Endothelial cell of umbilical vein (primary cell): ENCODE data around the gene NPHS1. TPM values are rescaled to one million over a fixed set of nuclear protein-coding genes. Genes with fewer than 3 reads are reported as not detected.

Experiments
- BruUV-seq: library from RNA; stranded (reverse); fragments of 400-500 nt; replicated peaks from 2 replicates; lab custom pipeline; 2021; lab: Mats Ljungman, UMichigan
- CTCF ChIA-PET: fragments of 300-600, 350-600 bp; sonication (Branson Sonifier 250); formaldehyde crosslinking; loops from one replicate; lab custom pipeline; 2021; ENCODE audit warnings: antibody characterized with exemption, inconsistent platforms; lab: Charles Lee
- POLR2A ChIA-PET: fragments of 300-600, 350-600 bp; sonication (Branson Sonifier 250); formaldehyde crosslinking; loops from one replicate; lab custom pipeline; 2021; ENCODE audit warnings: antibody characterized with exemption, inconsistent platforms; lab: Charles Lee
- DNase-seq: peaks from one replicate; pipeline ENCODE4 v3.0.0-alpha.2; 2011; ENCODE audit warnings: low read depth, low spot score
- FAIRE-seq: peaks from 2 replicates; lab custom pipeline; 2011; peaks lifted over from hg19 to GRCh38; lab: Jason Lieb, UNC
- H2AFZ ChIP-seq: 2 replicates; pipeline ENCODE4 v1.6.0; 2012; ENCODE audit warnings: low read depth, low read length, control low read depth, inconsistent platforms
- H3K27ac ChIP-seq: 2 replicates; pipeline ENCODE4 v1.5.1; 2011; ENCODE audit warnings: low read depth, mild to moderate bottlenecking, control low read depth, low read length, moderate library complexity; ENCODE audit not compliant: insufficient read depth
- H3K27me3 ChIP-seq, 2 experiments: 2 replicates each; pipeline versions ENCODE4 v1.6.0 to v1.6.1; 2011; ENCODE audit warnings: low read length in 2 of 2, mixed read lengths in 1 of 2; ENCODE audit not compliant: control insufficient read depth in 2 of 2, insufficient read depth in 2 of 2
- H3K36me3 ChIP-seq, 2 experiments: 2 replicates in 1 of 2; 3 replicates in 1 of 2; pipeline ENCODE4 v1.5.1; 2011; ENCODE audit warnings: low read length in 2 of 2, mild to moderate bottlenecking in 1 of 2, moderate library complexity in 1 of 2; ENCODE audit not compliant: control insufficient read depth in 2 of 2, insufficient read depth in 2 of 2; ENCODE audit errors: extremely low read depth in 1 of 2
- H3K4me1 ChIP-seq: 3 replicates; pipeline ENCODE4 v1.5.1; 2011; ENCODE audit warnings: mild to moderate bottlenecking, low read length; ENCODE audit not compliant: control insufficient read depth, insufficient read depth; ENCODE audit errors: extremely low read depth
- H3K4me2 ChIP-seq: 2 replicates; pipeline ENCODE4 v1.6.1; 2011; ENCODE audit warnings: low read length, control low read depth, mixed read lengths; ENCODE audit not compliant: insufficient read depth
- H3K4me3 ChIP-seq, 3 experiments: fragments of 200-600 bp in 1 of 3; sonication (generic), shearing (Covaris generic) in 1 of 3; replicated peaks in 1 of 3; 2 replicates each; pipeline ENCODE4 v1.5.1; 2011 to 2016; ENCODE audit warnings: control low read depth in 3 of 3, low read length in 3 of 3, mild to moderate bottlenecking in 2 of 3, inconsistent platforms in 1 of 3, low read depth in 1 of 3, moderate library complexity in 1 of 3; ENCODE audit not compliant: insufficient read depth in 1 of 3
- H3K79me2 ChIP-seq: 2 replicates; pipeline ENCODE4 v1.6.0; 2012; ENCODE audit warnings: low read length, inconsistent platforms; ENCODE audit not compliant: control insufficient read depth, insufficient read depth
- H3K9ac ChIP-seq: replicated peaks from 2 replicates; pipeline ENCODE3; 2011; ENCODE audit warnings: low read length, control low read depth; ENCODE audit not compliant: insufficient read depth; ENCODE audit errors: extremely low read depth
- H3K9me1 ChIP-seq: replicated peaks from 3 replicates; pipeline ENCODE4 v1.6.0; 2011; ENCODE audit warnings: mild to moderate bottlenecking, low read length; ENCODE audit not compliant: control insufficient read depth, insufficient read depth; ENCODE audit errors: extremely low read depth
- H3K9me3 ChIP-seq: replicated peaks from 2 replicates; pipeline ENCODE4 v1.5.1; 2012; ENCODE audit warnings: low read length, inconsistent platforms; ENCODE audit not compliant: control insufficient read depth, insufficient read depth
- H4K20me1 ChIP-seq: replicated peaks from 2 replicates; pipeline ENCODE3; 2011; ENCODE audit warnings: mild to moderate bottlenecking, low read length; ENCODE audit not compliant: control insufficient read depth, insufficient read depth; ENCODE audit errors: extremely low read depth
- EZH2 ChIP-seq: IDR thresholded peaks from 2 replicates; pipeline ENCODE4 v1.6.1; 2012; ENCODE audit warnings: borderline replicate concordance, low read depth, mild to moderate bottlenecking, moderate library complexity, low read length, inconsistent platforms; ENCODE audit not compliant: severe bottlenecking
- FOS ChIP-seq: IDR thresholded peaks from 2 replicates; pipeline ENCODE4 v1.6.1; 2011; ENCODE audit warnings: mild to moderate bottlenecking, low read length, moderate library complexity, borderline replicate concordance; ENCODE audit not compliant: insufficient read depth
- GATA2 ChIP-seq: IDR thresholded peaks from 2 replicates; pipeline ENCODE4 v1.7.0; 2011; ENCODE audit warnings: low read depth, mild to moderate bottlenecking, moderate library complexity, mixed read lengths, low read length; ENCODE audit not compliant: insufficient read length, insufficient read depth
- POLR2A ChIP-seq: IDR thresholded peaks from 2 replicates; pipeline ENCODE4 v1.6.1; 2012; ENCODE audit warnings: low read depth, mild to moderate bottlenecking, control low read depth, low read length
- POLR2AphosphoS5 ChIP-seq: IDR thresholded peaks from 2 replicates; pipeline ENCODE4 v1.6.1; 2012; ENCODE audit warnings: low read depth, mild to moderate bottlenecking, control low read depth, low read length, moderate library complexity; ENCODE audit not compliant: insufficient read depth
- dilution Hi-C: fragments of 300-500 bp; cut with MboI; formaldehyde crosslinking; loops from one replicate; pipeline ENCODE4 v1.15.0; 2019; ENCODE audit warnings: low sequenced_read_pairs; ENCODE audit not compliant: extremely low pct_ligation_motif_present
- intact Hi-C: fragments of 100-400 bp; cut with micrococcal nuclease; formaldehyde crosslinking; loops from one replicate; pipeline ENCODE4 v1.10.0; 2022
- polyA plus RNA-seq, 4 experiments: library from polyadenylated mRNA; depleted of rRNA in 3 of 4; stranded (reverse) in 3 of 4; unstranded in 1 of 4; fragments of >200 nt; gene quantifications; 2 replicates each; pipeline versions ENCODE4 v1.2.1 to v1.2.3, GENCODE V29; 2011 to 2012; ENCODE audit warnings: missing spikeins in 1 of 4
- total RNA-seq: library from RNA; stranded (reverse); gene quantifications from 2 replicates; pipeline ENCODE4 v1.2.3, GENCODE V29; 2021

NPHS1 gene
- total and polyA plus RNA-seq, 2 donors (not counting 3 experiments of a cell fraction or from before 2014, with no cell fraction given) = not detected

- H3K9me3 ChIP-seq = no peaks in the 10 kb centered on the region
- no peak overlapping the region for H3K4me2 ChIP-seq
- no peak overlapping the region for H3K4me3 ChIP-seq
- H3K9me1 ChIP-seq = no peaks in the 10 kb centered on the region
- ChIA-PET POLR2A (no interaction called here), CTCF (no interaction called here)
- H3K36me3 ChIP-seq = no peaks in the 10 kb centered on the region
- FAIRE-seq (no peak), DNase-seq (no peak)
- TF ChIP-seq POLR2A (no peak), EZH2 (peak; percentile 89)
- dilution Hi-C loops (no loop called here), intact Hi-C loops (no loop called here)
- H3K27ac ChIP-seq = no peak overlapping the region
- H3K79me2 ChIP-seq = no peaks in the 10 kb centered on the region
- H3K9ac ChIP-seq = no peak overlapping the region
- BruUV-seq = no TSS peak
- H3K27me3 ChIP-seq = peaks cover 38 to 47% of the 10 kb centered on the region in 2 experiments
- no peaks in the 10 kb centered on the region for H3K4me1 ChIP-seq
- H4K20me1 ChIP-seq = no peaks in the 10 kb centered on the region
- H2AFZ ChIP-seq = no peak overlapping the region
Observed at GRCh38 chr19:35860818-35861639, 8.7 kb upstream of the NPHS1 start.

- TF ChIP-seq POLR2AphosphoS5 (no peak), FOS (no peak), GATA2 (no peak)
- no peak for FAIRE-seq
- Histone ChIP-seq H3K4me1 (no peaks in the 10 kb centered on the region), H3K4me2 (no peak overlapping the region), H3K9me1 (no peaks in the 10 kb centered on the region), H3K79me2 (no peaks in the 10 kb centered on the region), H3K9ac (no peak overlapping the region), H3K9me3 (no peaks in the 10 kb centered on the region), H3K27me3 (peaks cover 38 to 52% of the 10 kb centered on the region in 2 experiments), H3K4me3 (no peak overlapping the region), H2AFZ (no peak overlapping the region), H3K27ac (no peak overlapping the region), H3K36me3 (no peaks in the 10 kb centered on the region), H4K20me1 (no peaks in the 10 kb centered on the region)
- DNase-seq = no peak
- ChIA-PET POLR2A (no interaction called here), CTCF (no interaction called here)
- BruUV-seq = no TSS peak
- intact Hi-C loops = no loop called here
- dilution Hi-C loops = no loop called here
Observed at GRCh38 chr19:35860436-35860817, 8.1 kb upstream of the NPHS1 start.
